ENCODE data around the gene ST3GAL3.

Gene ST3GAL3

GRCh38 chr1:43707190-43708001 is at the start of gene ST3GAL3:
TSS of gene ST3GAL3 (plus strand) at chr1:43707536. CDS start at chr1:43736263, 28,727 bp downstream.
- peak; percentile 79 for DNase-seq (ENCODE audit: low read depth, low spot score)

GRCh38 chr1:43659212-43660166 is 47.8 kb upstream of the ST3GAL3 start:
- no peak for DNase-seq (ENCODE audit: low read depth, low spot score)

GRCh38 chr1:43660355-43660754 is 47.0 kb upstream of the ST3GAL3 start:
- DNase-seq (ENCODE audit: low read depth, low spot score): no peak

- no peak for DNase-seq (ENCODE audit: low read depth, low spot score)
Observed at GRCh38 chr1:43664369-43664768, 43.0 kb upstream of the ST3GAL3 start.

GRCh38 chr1:43666608-43667007 is 40.7 kb upstream of the ST3GAL3 start:
- DNase-seq (ENCODE audit: low read depth, low spot score): no peak

- DNase-seq (ENCODE audit: low read depth, low spot score): no peak
Observed at GRCh38 chr1:43668956-43669355, 38.4 kb upstream of the ST3GAL3 start.

- DNase-seq (ENCODE audit: low read depth, low spot score): no peak
Observed at GRCh38 chr1:43669878-43670277, 37.5 kb upstream of the ST3GAL3 start.

GRCh38 chr1:43671193-43671592 is 36.1 kb upstream of the ST3GAL3 start:
- DNase-seq (ENCODE audit: low read depth, low spot score): no peak

- DNase-seq (ENCODE audit: low read depth, low spot score): no peak
Observed at GRCh38 chr1:43671626-43672330, 35.6 kb upstream of the ST3GAL3 start.

- DNase-seq (ENCODE audit: low read depth, low spot score): no peak
Observed at GRCh38 chr1:43673261-43673660, 34.1 kb upstream of the ST3GAL3 start.

GRCh38 chr1:43678940-43679339 is 28.4 kb upstream of the ST3GAL3 start:
- DNase-seq (ENCODE audit: low read depth, low spot score): no peak

- DNase-seq (ENCODE audit: low read depth, low spot score): no peak
Observed at GRCh38 chr1:43683560-43683959, 23.8 kb upstream of the ST3GAL3 start.

- no peak for DNase-seq (ENCODE audit: low read depth, low spot score)
Observed at GRCh38 chr1:43686801-43687200, 20.5 kb upstream of the ST3GAL3 start.

- DNase-seq (ENCODE audit: low read depth, low spot score): no peak
Observed at GRCh38 chr1:43687301-43688108, 19.8 kb upstream of the ST3GAL3 start.

GRCh38 chr1:43688109-43688387 is 19.3 kb upstream of the ST3GAL3 start:
- no peak for DNase-seq (ENCODE audit: low read depth, low spot score)

- DNase-seq (ENCODE audit: low read depth, low spot score): no peak
Observed at GRCh38 chr1:43688594-43689000, 18.7 kb upstream of the ST3GAL3 start.

GRCh38 chr1:43689289-43689688 is 18.0 kb upstream of the ST3GAL3 start:
- no peak for DNase-seq (ENCODE audit: low read depth, low spot score)

- no peak for DNase-seq (ENCODE audit: low read depth, low spot score)
Observed at GRCh38 chr1:43691871-43692815, 15.2 kb upstream of the ST3GAL3 start.

- no peak for DNase-seq (ENCODE audit: low read depth, low spot score)
Observed at GRCh38 chr1:43693371-43693770, 14.0 kb upstream of the ST3GAL3 start.

GRCh38 chr1:43699281-43699680 is 8.1 kb upstream of the ST3GAL3 start:
- no peak for DNase-seq (ENCODE audit: low read depth, low spot score)
